GM23338 (cell line): ENCODE data around the gene CCBE1. TPM values are rescaled to one million over a fixed set of nuclear protein-coding genes. Genes with fewer than 3 reads are reported as not detected.

Source experiments
- ATAC-seq: fragments of 200-7000 bp; cut with Tn5 transposase; 3 replicates; pipeline ENCODE4 v1.9.1; 2020
- DNase-seq: peaks from one replicate; pipeline ENCODE4 v3.0.0-alpha.2; 2015; ENCODE audit warnings: low spot score
- H2AFZ ChIP-seq: fragments of 200-600 bp; sonication (generic); 2 replicates; pipeline ENCODE4 v1.8.0; 2016; ENCODE audit warnings: antibody characterized with exemption, mild to moderate bottlenecking, moderate library complexity
- H3F3A ChIP-seq: fragments of 200-600 bp; sonication (generic); replicated peaks from 2 replicates; pipeline ENCODE4 v1.8.0; 2017; ENCODE audit warnings: antibody characterized with exemption, mixed run types, low read depth
- H3K27ac ChIP-seq: fragments of 200-600 bp; sonication (generic); 2 replicates; pipeline ENCODE4 v1.6.1; 2016; ENCODE audit warnings: low read depth
- H3K27me3 ChIP-seq: fragments of 200-600 bp; sonication (generic); 2 replicates; pipeline ENCODE4 v1.8.0; 2016; ENCODE audit warnings: mild to moderate bottlenecking, mixed run types, moderate library complexity; ENCODE audit not compliant: insufficient read depth
- H3K36me3 ChIP-seq: fragments of 200-600 bp; sonication (generic); 2 replicates; pipeline ENCODE4 v1.8.0; 2016; ENCODE audit warnings: mild to moderate bottlenecking; ENCODE audit not compliant: insufficient read depth
- H3K4me1 ChIP-seq: fragments of 200-600 bp; sonication (generic); 2 replicates; pipeline ENCODE4 v1.8.0; 2016; ENCODE audit warnings: mild to moderate bottlenecking, moderate library complexity; ENCODE audit not compliant: insufficient read depth
- H3K4me2 ChIP-seq: fragments of 200-600 bp; sonication (generic); 2 replicates; pipeline ENCODE4 v1.7.1; 2017; ENCODE audit warnings: mixed run types
- H3K4me3 ChIP-seq: fragments of 200-600 bp; sonication (generic); 2 replicates; pipeline ENCODE4 v1.6.1; 2016; ENCODE audit warnings: mixed run types
- H3K79me2 ChIP-seq: fragments of 200-600 bp; sonication (generic); replicated peaks from 2 replicates; pipeline ENCODE4 v1.8.0; 2017; ENCODE audit warnings: mild to moderate bottlenecking; ENCODE audit not compliant: insufficient read depth
- H3K9me2 ChIP-seq: fragments of 200-600 bp; sonication (generic); 2 replicates; pipeline ENCODE4 v1.8.0; 2017; ENCODE audit not compliant: insufficient read depth
- H4K20me1 ChIP-seq: fragments of 200-600 bp; sonication (generic); replicated peaks from 2 replicates; pipeline ENCODE4 v1.8.0; 2017; ENCODE audit warnings: mild to moderate bottlenecking; ENCODE audit not compliant: insufficient read depth
- H3K27ac Mint-ChIP-seq: 2 replicates; pipeline ENCODE4 v1.8.0; 2020; ENCODE audit warnings: inconsistent platforms, mild to moderate bottlenecking, moderate library complexity, mixed read lengths
- H3K27me3 Mint-ChIP-seq: 3 replicates; pipeline ENCODE4 v1.8.0; 2022; ENCODE audit warnings: low read depth, mild to moderate bottlenecking, moderate library complexity, mixed read lengths, inconsistent platforms; ENCODE audit not compliant: insufficient read depth, poor library complexity
- H3K36me3 Mint-ChIP-seq: 3 replicates; pipeline ENCODE4 v1.8.0; 2021; ENCODE audit warnings: low read depth, mild to moderate bottlenecking, inconsistent platforms, moderate library complexity, mixed read lengths
- H3K4me1 Mint-ChIP-seq: 3 replicates; pipeline ENCODE4 v1.8.0; 2020; ENCODE audit warnings: mild to moderate bottlenecking, inconsistent platforms, mixed read lengths
- H3K4me3 Mint-ChIP-seq: 3 replicates; pipeline ENCODE4 v1.8.0; 2021; ENCODE audit warnings: moderate library complexity, mild to moderate bottlenecking, inconsistent platforms, mixed read lengths
- H3K9me3 Mint-ChIP-seq: 3 replicates; pipeline ENCODE4 v1.8.0; 2020; ENCODE audit warnings: moderate library complexity, mild to moderate bottlenecking, inconsistent platforms, mixed read lengths
- CREB1 ChIP-seq: fragments of 250-450 bp; sonication (Bioruptor Pico); IDR thresholded peaks from 2 replicates; pipeline ENCODE4 v1.5.0; 2020; ENCODE audit warnings: low read depth, mild to moderate bottlenecking, moderate library complexity
- EZH2 ChIP-seq: fragments of 200-600 bp; sonication (generic); IDR thresholded peaks from one replicate; pipeline ENCODE4 v1.8.0; 2017; ENCODE audit warnings: antibody characterized with exemption, mild to moderate bottlenecking, low read depth; ENCODE audit not compliant: unreplicated experiment
- EZH2phosphoT487 ChIP-seq: fragments of 200-600 bp; sonication (generic); IDR thresholded peaks from one replicate; pipeline ENCODE4 v1.8.1; 2018; ENCODE audit warnings: antibody characterized with exemption; ENCODE audit not compliant: unreplicated experiment
- JUNB ChIP-seq: IDR thresholded peaks from one replicate; pipeline ENCODE4 v1.6.1; 2016; ENCODE audit warnings: antibody characterized with exemption; ENCODE audit not compliant: unreplicated experiment
- NANOG ChIP-seq: IDR thresholded peaks from 2 replicates; pipeline ENCODE4 v1.6.1; 2016; ENCODE audit warnings: antibody characterized with exemption, borderline replicate concordance
- STAT1 ChIP-seq: IDR thresholded peaks from one replicate; pipeline ENCODE4 v1.6.1; 2016; ENCODE audit warnings: antibody characterized with exemption; ENCODE audit not compliant: unreplicated experiment
- polyA plus RNA-seq: library from polyadenylated mRNA; unstranded; fragments of >200 nt; fragmentation: Nextera tagmentation; extraction: Ambion mirVana; gene quantifications from 2 replicates; pipeline ENCODE4 v1.2.1, GENCODE V29; 2016
- total RNA-seq: library from RNA; depleted of rRNA; stranded (reverse); fragments of >200 nt; shearing (Covaris generic); gene quantifications from 2 replicates; pipeline ENCODE4 v1.2.3, GENCODE V29; 2014
- TF ChIP-seq, protein P1 (sequence below), 2 experiments: fragments of 200-600 bp in 1 of 2; sonication (generic) in 1 of 2; conservative IDR thresholded peaks; 2 replicates each; pipeline versions ENCODE4 v1.5.1 to v1.6.1; 2016 to 2017; ENCODE audit warnings: antibody characterized with exemption in 2 of 2, low read depth in 2 of 2, mild to moderate bottlenecking in 2 of 2, moderate library complexity in 1 of 2
- TF ChIP-seq, protein P2 (sequence below): IDR thresholded peaks from one replicate; pipeline ENCODE4 v1.6.1; 2018; ENCODE audit warnings: antibody characterized with exemption; ENCODE audit not compliant: unreplicated experiment

Gene CCBE1
- total and polyA plus RNA-seq, 2 experiments from 2014 or later, result 2.1 to 2.6 TPM

DNA sequence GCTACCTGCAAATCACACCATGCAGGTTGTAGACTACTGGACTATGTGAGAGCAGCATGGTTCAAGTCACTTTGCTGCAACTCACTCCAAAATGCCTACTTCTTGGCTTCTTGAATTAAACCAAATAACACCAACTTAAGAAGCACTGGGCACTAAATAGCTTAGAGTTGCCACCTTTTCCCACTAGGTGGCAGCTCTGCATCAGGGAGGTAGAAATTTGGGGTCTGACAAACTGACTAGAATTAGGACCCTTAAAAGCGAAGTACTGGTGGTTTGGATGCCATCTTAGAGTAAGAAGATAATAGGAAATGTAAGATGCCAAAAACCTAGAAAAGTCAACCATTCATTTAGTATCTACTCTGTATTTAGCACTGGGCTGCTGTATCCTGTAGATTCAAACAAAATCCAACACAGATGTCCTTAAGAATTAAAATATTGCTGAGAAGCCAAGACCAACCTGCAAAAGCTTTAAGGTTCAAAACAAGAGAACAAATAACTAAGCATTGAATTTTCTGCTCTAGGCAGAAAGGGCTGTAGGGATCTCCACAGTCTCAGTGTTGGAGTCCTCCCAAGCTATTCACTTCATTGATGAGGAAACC is 65.5 kb downstream of the CCBE1 start:
- H3K36me3 Mint-ChIP-seq, result no peaks in the 10 kb centered on the region
- no peak for TF ChIP-seq JUNB
- TF ChIP-seq, protein P1, sequence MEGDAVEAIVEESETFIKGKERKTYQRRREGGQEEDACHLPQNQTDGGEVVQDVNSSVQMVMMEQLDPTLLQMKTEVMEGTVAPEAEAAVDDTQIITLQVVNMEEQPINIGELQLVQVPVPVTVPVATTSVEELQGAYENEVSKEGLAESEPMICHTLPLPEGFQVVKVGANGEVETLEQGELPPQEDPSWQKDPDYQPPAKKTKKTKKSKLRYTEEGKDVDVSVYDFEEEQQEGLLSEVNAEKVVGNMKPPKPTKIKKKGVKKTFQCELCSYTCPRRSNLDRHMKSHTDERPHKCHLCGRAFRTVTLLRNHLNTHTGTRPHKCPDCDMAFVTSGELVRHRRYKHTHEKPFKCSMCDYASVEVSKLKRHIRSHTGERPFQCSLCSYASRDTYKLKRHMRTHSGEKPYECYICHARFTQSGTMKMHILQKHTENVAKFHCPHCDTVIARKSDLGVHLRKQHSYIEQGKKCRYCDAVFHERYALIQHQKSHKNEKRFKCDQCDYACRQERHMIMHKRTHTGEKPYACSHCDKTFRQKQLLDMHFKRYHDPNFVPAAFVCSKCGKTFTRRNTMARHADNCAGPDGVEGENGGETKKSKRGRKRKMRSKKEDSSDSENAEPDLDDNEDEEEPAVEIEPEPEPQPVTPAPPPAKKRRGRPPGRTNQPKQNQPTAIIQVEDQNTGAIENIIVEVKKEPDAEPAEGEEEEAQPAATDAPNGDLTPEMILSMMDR (conservative IDR thresholded peaks at IDR 0.05; ENCODE audit: low read depth in 2 of 2), result peak; percentile 88 to 96
- Histone ChIP-seq H3K4me3 (no peak overlapping the region), H2AFZ (no peak overlapping the region), H3F3A (no peaks in the 10 kb centered on the region), H3K4me2 (no peak overlapping the region), H3K36me3 (no peaks in the 10 kb centered on the region), H3K9me2 (no peaks in the 10 kb centered on the region), H4K20me1 (no peaks in the 10 kb centered on the region), H3K27ac (no peak overlapping the region), H3K79me2 (no peaks in the 10 kb centered on the region), H3K4me1 (peaks cover 12% of the 10 kb centered on the region), H3K27me3 (no peaks in the 10 kb centered on the region)
- no peak overlapping the region for H3K4me3 Mint-ChIP-seq
- H3K9me3 Mint-ChIP-seq, result no peaks in the 10 kb centered on the region
- H3K4me1 Mint-ChIP-seq, result peaks cover 20% of the 10 kb centered on the region
- peaks cover 4% of the 10 kb centered on the region for H3K27me3 Mint-ChIP-seq
- peak; percentile 76 for DNase-seq
- no peak overlapping the region for H3K27ac Mint-ChIP-seq
- ATAC-seq, result peak; percentile 73

DNA sequence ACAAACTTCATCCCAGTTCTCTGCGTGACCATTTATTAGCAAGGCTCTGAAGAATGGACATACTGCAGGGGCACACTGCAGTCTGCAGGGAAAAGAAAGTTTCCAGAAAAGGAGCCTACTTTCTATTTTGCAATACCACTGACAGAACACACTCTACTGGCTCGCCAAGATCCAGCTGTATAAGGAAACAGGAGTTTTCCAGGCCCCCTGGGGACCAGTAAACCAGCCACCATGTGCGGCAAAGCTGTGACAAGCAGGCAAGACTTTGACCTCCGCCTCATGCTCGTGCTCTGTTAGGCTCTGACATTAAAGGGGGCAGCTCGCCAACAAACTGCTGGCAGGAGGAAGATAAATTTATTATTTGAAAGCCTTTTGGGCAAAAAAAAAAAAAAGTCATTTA is 67.3 kb downstream of the CCBE1 start:
- Mint-ChIP-seq H3K9me3 (no peaks in the 10 kb centered on the region), H3K27ac (no peak overlapping the region), H3K4me1 (peaks cover 15% of the 10 kb centered on the region), H3K27me3 (peaks cover 2% of the 10 kb centered on the region), H3K36me3 (no peaks in the 10 kb centered on the region), H3K4me3 (no peak overlapping the region)
- Histone ChIP-seq H3K79me2 (no peaks in the 10 kb centered on the region), H3K4me2 (no peak overlapping the region), H2AFZ (no peak overlapping the region), H3K27ac (no peak overlapping the region), H3K4me3 (no peak overlapping the region), H3K9me2 (no peaks in the 10 kb centered on the region), H4K20me1 (no peaks in the 10 kb centered on the region; the same call in 1 of the 2 replicates), H3K36me3 (no peaks in the 10 kb centered on the region), H3K4me1 (peaks cover 12% of the 10 kb centered on the region), H3K27me3 (no peaks in the 10 kb centered on the region), H3F3A (no peaks in the 10 kb centered on the region)
- ATAC-seq, result no peak
- TF ChIP-seq EZH2phosphoT487 (no peak), STAT1 (no peak), NANOG (no peak), EZH2 (no peak), CREB1 (CRISPR knock-in tag) (no peak)
- TF ChIP-seq, protein P2, sequence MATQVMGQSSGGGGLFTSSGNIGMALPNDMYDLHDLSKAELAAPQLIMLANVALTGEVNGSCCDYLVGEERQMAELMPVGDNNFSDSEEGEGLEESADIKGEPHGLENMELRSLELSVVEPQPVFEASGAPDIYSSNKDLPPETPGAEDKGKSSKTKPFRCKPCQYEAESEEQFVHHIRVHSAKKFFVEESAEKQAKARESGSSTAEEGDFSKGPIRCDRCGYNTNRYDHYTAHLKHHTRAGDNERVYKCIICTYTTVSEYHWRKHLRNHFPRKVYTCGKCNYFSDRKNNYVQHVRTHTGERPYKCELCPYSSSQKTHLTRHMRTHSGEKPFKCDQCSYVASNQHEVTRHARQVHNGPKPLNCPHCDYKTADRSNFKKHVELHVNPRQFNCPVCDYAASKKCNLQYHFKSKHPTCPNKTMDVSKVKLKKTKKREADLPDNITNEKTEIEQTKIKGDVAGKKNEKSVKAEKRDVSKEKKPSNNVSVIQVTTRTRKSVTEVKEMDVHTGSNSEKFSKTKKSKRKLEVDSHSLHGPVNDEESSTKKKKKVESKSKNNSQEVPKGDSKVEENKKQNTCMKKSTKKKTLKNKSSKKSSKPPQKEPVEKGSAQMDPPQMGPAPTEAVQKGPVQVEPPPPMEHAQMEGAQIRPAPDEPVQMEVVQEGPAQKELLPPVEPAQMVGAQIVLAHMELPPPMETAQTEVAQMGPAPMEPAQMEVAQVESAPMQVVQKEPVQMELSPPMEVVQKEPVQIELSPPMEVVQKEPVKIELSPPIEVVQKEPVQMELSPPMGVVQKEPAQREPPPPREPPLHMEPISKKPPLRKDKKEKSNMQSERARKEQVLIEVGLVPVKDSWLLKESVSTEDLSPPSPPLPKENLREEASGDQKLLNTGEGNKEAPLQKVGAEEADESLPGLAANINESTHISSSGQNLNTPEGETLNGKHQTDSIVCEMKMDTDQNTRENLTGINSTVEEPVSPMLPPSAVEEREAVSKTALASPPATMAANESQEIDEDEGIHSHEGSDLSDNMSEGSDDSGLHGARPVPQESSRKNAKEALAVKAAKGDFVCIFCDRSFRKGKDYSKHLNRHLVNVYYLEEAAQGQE, result no peak
- TF ChIP-seq, protein P1 (conservative IDR thresholded peaks at IDR 0.05; ENCODE audit: low read depth in 2 of 2), result no peak
- no peak for DNase-seq
